Measurements from ENCODE around the gene TMEM117.

The TMEM117 gene

GRCh38 chr12:44389896-44390295 lies 554.0 kb downstream of the TMEM117 start:
- no peak overlapping the region for H3K4ac ChIP-seq (ENCODE audit: low read depth, low read length)
- H2AFZ ChIP-seq (ENCODE audit: insufficient read depth, low read length, poor library complexity), result no peak overlapping the region
- no peak overlapping the region for H3K4me2 ChIP-seq (ENCODE audit: low read length)
- no peak overlapping the region for H2BK12ac ChIP-seq (ENCODE audit: low read length)
- no peak overlapping the region for H4K8ac ChIP-seq (ENCODE audit: low read depth, low read length)
- H3K4me3 ChIP-seq (ENCODE audit: low read depth, low read length), result no peak overlapping the region
- H2BK5ac ChIP-seq (ENCODE audit: low read depth, low read length, poor library complexity), result no peak overlapping the region
- WGBS (ENCODE audit: extremely low coverage, insufficient coverage, insufficient read length), result no CpG with 5 or more reads among the region's 1 CpG
- H3K79me1 ChIP-seq (ENCODE audit: low read length), result no peaks in the 10 kb centered on the region
- DNase-seq, result no peak
- no peak overlapping the region for H2BK120ac ChIP-seq (ENCODE audit: insufficient read depth, low read length, poor library complexity)
- H3K27me3 ChIP-seq (ENCODE audit: insufficient read depth, low read length), result no peaks in the 10 kb centered on the region
- no peaks in the 10 kb centered on the region for H3K79me2 ChIP-seq (ENCODE audit: control insufficient read depth, insufficient read depth, low read length, poor library complexity)
- H3K9me3 ChIP-seq (ENCODE audit: insufficient read depth, low read depth, low read length), result no peaks in the 10 kb centered on the region
- no peak overlapping the region for H2AK5ac ChIP-seq (ENCODE audit: low read length)
- H4K91ac ChIP-seq (ENCODE audit: low read depth, low read length), result no peak overlapping the region
- H3K4me1 ChIP-seq (ENCODE audit: control insufficient read depth in 1 of 2, insufficient read depth in 2 of 2, low read length in 2 of 2), result no peaks in the 10 kb centered on the region
- H3K23ac ChIP-seq (ENCODE audit: low read length), result no peak overlapping the region
- no peak overlapping the region for H3K14ac ChIP-seq (ENCODE audit: low read length)
- H3K9ac ChIP-seq (ENCODE audit: low read length), result no peak overlapping the region
- no peak overlapping the region for H3K18ac ChIP-seq (ENCODE audit: low read length)
- no peaks in the 10 kb centered on the region for H3K36me3 ChIP-seq (ENCODE audit: control insufficient read depth in 1 of 2, insufficient read depth in 2 of 2, low read length in 2 of 2)
- no peak overlapping the region for H4K12ac ChIP-seq (ENCODE audit: low read depth, low read length)
- no peak overlapping the region for H3K27ac ChIP-seq (ENCODE audit: low read depth, low read length)

GRCh38 chr12:44397631-44398030 lies 561.8 kb downstream of the TMEM117 start:
- no peak overlapping the region for H3K4me3 ChIP-seq (ENCODE audit: low read depth, low read length)
- no peaks in the 10 kb centered on the region for H3K79me2 ChIP-seq (ENCODE audit: control insufficient read depth, insufficient read depth, low read length, poor library complexity)
- H3K23ac ChIP-seq (ENCODE audit: low read length), result no peak overlapping the region
- H3K9me3 ChIP-seq (ENCODE audit: insufficient read depth, low read depth, low read length), result no peaks in the 10 kb centered on the region
- no peaks in the 10 kb centered on the region for H3K27me3 ChIP-seq (ENCODE audit: insufficient read depth, low read length)
- no peak overlapping the region for H2AK5ac ChIP-seq (ENCODE audit: low read length)
- H3K36me3 ChIP-seq (ENCODE audit: control insufficient read depth in 1 of 2, insufficient read depth in 2 of 2, low read length in 2 of 2), result no peaks in the 10 kb centered on the region
- H2AFZ ChIP-seq (ENCODE audit: insufficient read depth, low read length, poor library complexity), result no peak overlapping the region
- no peak for DNase-seq
- no peaks in the 10 kb centered on the region for H3K4me1 ChIP-seq (ENCODE audit: control insufficient read depth in 1 of 2, insufficient read depth in 2 of 2, low read length in 2 of 2)
- no peaks in the 10 kb centered on the region for H3K79me1 ChIP-seq (ENCODE audit: low read length)
- no peak overlapping the region for H2BK12ac ChIP-seq (ENCODE audit: low read length)
- no peak overlapping the region for H3K9ac ChIP-seq (ENCODE audit: low read length)
- whole genome bisulfite sequencing (ENCODE audit: extremely low coverage, insufficient coverage, insufficient read length), result no CpG with 5 or more reads among the region's 3 CpGs
- no peak overlapping the region for H3K27ac ChIP-seq (ENCODE audit: low read depth, low read length)
- H3K14ac ChIP-seq (ENCODE audit: low read length), result no peak overlapping the region
- H4K91ac ChIP-seq (ENCODE audit: low read depth, low read length), result no peak overlapping the region
- no peak overlapping the region for H4K12ac ChIP-seq (ENCODE audit: low read depth, low read length)
- no peak overlapping the region for H2BK120ac ChIP-seq (ENCODE audit: insufficient read depth, low read length, poor library complexity)
- H3K4ac ChIP-seq (ENCODE audit: low read depth, low read length), result no peak overlapping the region
- no peak overlapping the region for H4K8ac ChIP-seq (ENCODE audit: low read depth, low read length)
- no peak overlapping the region for H3K4me2 ChIP-seq (ENCODE audit: low read length)
- H3K18ac ChIP-seq (ENCODE audit: low read length), result no peak overlapping the region
- H2BK5ac ChIP-seq (ENCODE audit: low read depth, low read length, poor library complexity), result no peak overlapping the region

- Histone ChIP-seq H3K4me3 (ENCODE audit: low read depth, low read length) (no peak overlapping the region), H3K79me1 (ENCODE audit: low read length) (no peaks in the 10 kb centered on the region), H3K9me3 (ENCODE audit: insufficient read depth, low read depth, low read length) (no peaks in the 10 kb centered on the region), H2AFZ (ENCODE audit: insufficient read depth, low read length, poor library complexity) (no peak overlapping the region), H3K36me3 (ENCODE audit: control insufficient read depth in 1 of 2, insufficient read depth in 2 of 2, low read length in 2 of 2) (no peaks in the 10 kb centered on the region), H2AK5ac (ENCODE audit: low read length) (no peak overlapping the region), H3K18ac (ENCODE audit: low read length) (no peak overlapping the region), H3K14ac (ENCODE audit: low read length) (no peak overlapping the region), H3K4ac (ENCODE audit: low read depth, low read length) (no peak overlapping the region), H3K27ac (ENCODE audit: low read depth, low read length) (no peak overlapping the region), H3K9ac (ENCODE audit: low read length) (no peak overlapping the region), H4K8ac (ENCODE audit: low read depth, low read length) (no peak overlapping the region), H3K79me2 (ENCODE audit: control insufficient read depth, insufficient read depth, low read length, poor library complexity) (no peaks in the 10 kb centered on the region), H4K91ac (ENCODE audit: low read depth, low read length) (no peak overlapping the region), H3K4me2 (ENCODE audit: low read length) (no peak overlapping the region), H3K27me3 (ENCODE audit: insufficient read depth, low read length) (no peaks in the 10 kb centered on the region), H4K12ac (ENCODE audit: low read depth, low read length) (no peak overlapping the region), H3K4me1 (ENCODE audit: control insufficient read depth in 1 of 2, insufficient read depth in 2 of 2, low read length in 2 of 2) (no peaks in the 10 kb centered on the region), H3K23ac (ENCODE audit: low read length) (no peak overlapping the region), H2BK120ac (ENCODE audit: insufficient read depth, low read length, poor library complexity) (no peak overlapping the region), H2BK12ac (ENCODE audit: low read length) (no peak overlapping the region), H2BK5ac (ENCODE audit: low read depth, low read length, poor library complexity) (no peak overlapping the region)
- DNase-seq, result no peak
- WGBS (ENCODE audit: extremely low coverage, insufficient coverage, insufficient read length), result no CpG with 5 or more reads among the region's 2 CpGs
Observed at GRCh38 chr12:44403185-44403584, 567.3 kb downstream of the TMEM117 start.

GRCh38 chr12:44405297-44405696 lies 569.4 kb downstream of the TMEM117 start:
- H3K27ac ChIP-seq (ENCODE audit: low read depth, low read length), result no peak overlapping the region
- no peaks in the 10 kb centered on the region for H3K27me3 ChIP-seq (ENCODE audit: insufficient read depth, low read length)
- H3K4me2 ChIP-seq (ENCODE audit: low read length), result no peak overlapping the region
- no peaks in the 10 kb centered on the region for H3K79me1 ChIP-seq (ENCODE audit: low read length)
- H3K9me3 ChIP-seq (ENCODE audit: insufficient read depth, low read depth, low read length), result no peaks in the 10 kb centered on the region
- no peak overlapping the region for H2BK5ac ChIP-seq (ENCODE audit: low read depth, low read length, poor library complexity)
- no peak overlapping the region for H3K4ac ChIP-seq (ENCODE audit: low read depth, low read length)
- no peak overlapping the region for H3K4me3 ChIP-seq (ENCODE audit: low read depth, low read length)
- H3K14ac ChIP-seq (ENCODE audit: low read length), result no peak overlapping the region
- no peak overlapping the region for H2AK5ac ChIP-seq (ENCODE audit: low read length)
- no peak overlapping the region for H2BK120ac ChIP-seq (ENCODE audit: insufficient read depth, low read length, poor library complexity)
- no peak overlapping the region for H3K18ac ChIP-seq (ENCODE audit: low read length)
- no peaks in the 10 kb centered on the region for H3K36me3 ChIP-seq (ENCODE audit: control insufficient read depth in 1 of 2, insufficient read depth in 2 of 2, low read length in 2 of 2)
- H3K4me1 ChIP-seq (ENCODE audit: control insufficient read depth in 1 of 2, insufficient read depth in 2 of 2, low read length in 2 of 2), result no peaks in the 10 kb centered on the region
- no peak overlapping the region for H4K12ac ChIP-seq (ENCODE audit: low read depth, low read length)
- no peaks in the 10 kb centered on the region for H3K79me2 ChIP-seq (ENCODE audit: control insufficient read depth, insufficient read depth, low read length, poor library complexity)
- H2AFZ ChIP-seq (ENCODE audit: insufficient read depth, low read length, poor library complexity), result no peak overlapping the region
- DNase-seq, result no peak
- no peak overlapping the region for H3K23ac ChIP-seq (ENCODE audit: low read length)
- H2BK12ac ChIP-seq (ENCODE audit: low read length), result no peak overlapping the region
- no peak overlapping the region for H4K8ac ChIP-seq (ENCODE audit: low read depth, low read length)
- no peak overlapping the region for H4K91ac ChIP-seq (ENCODE audit: low read depth, low read length)
- no CpG with 5 or more reads among the region's 4 CpGs for WGBS (ENCODE audit: extremely low coverage, insufficient coverage, insufficient read length)
- no peak overlapping the region for H3K9ac ChIP-seq (ENCODE audit: low read length)

Data from trophoblast cell (in vitro differentiated cells and primary cell).